SK-N-SH treated with all-trans-retinoic acid at 6 μM for 48 hours (cell line): ENCODE data around the gene TLN1.

Source experiments
- ATAC-seq: fragments of 200-7000 bp; cut with Tn5 transposase; 3 replicates; pipeline ENCODE4 v1.9.1; 2020; ENCODE audit warnings: mild to moderate bottlenecking, moderate library complexity
- ARNTL ChIP-seq: fragments of 450-650 bp; formaldehyde crosslinking; IDR thresholded peaks from 2 replicates; pipeline ENCODE4 v1.5.0; 2020; ENCODE audit warnings: low read depth, mild to moderate bottlenecking, moderate library complexity, borderline replicate concordance
- BACH2 ChIP-seq: fragments of 250-450 bp; sonication (Bioruptor Pico); IDR thresholded peaks from 2 replicates; pipeline ENCODE4 v1.9.0; 2021; ENCODE audit warnings: mild to moderate bottlenecking, borderline replicate concordance
- CREB5 ChIP-seq: fragments of 250-450 bp; sonication (Bioruptor Pico); IDR thresholded peaks from 2 replicates; pipeline ENCODE4 v1.5.1; 2020; ENCODE audit warnings: low read depth, mild to moderate bottlenecking, moderate library complexity
- CSDC2 ChIP-seq: fragments of 250-450 bp; sonication (Bioruptor Pico); IDR thresholded peaks from 2 replicates; pipeline ENCODE4 v1.5.0; 2020; ENCODE audit warnings: mild to moderate bottlenecking, moderate library complexity
- CSRNP3 ChIP-seq: fragments of 250-450 bp; sonication (Bioruptor Pico); IDR thresholded peaks from 2 replicates; pipeline ENCODE4 v1.5.1; 2021; ENCODE audit warnings: mild to moderate bottlenecking, moderate library complexity
- ESRRG ChIP-seq: fragments of 250-450 bp; sonication (Bioruptor Pico); IDR thresholded peaks from 2 replicates; pipeline ENCODE4 v1.6.1; 2021; ENCODE audit warnings: mild to moderate bottlenecking
- GLIS3 ChIP-seq: fragments of 250-450 bp; sonication (Bioruptor Pico); IDR thresholded peaks from 2 replicates; pipeline ENCODE4 v1.5.0; 2020; ENCODE audit warnings: mild to moderate bottlenecking, moderate library complexity
- ISL1 ChIP-seq: fragments of 250-450 bp; sonication (Bioruptor Pico); IDR thresholded peaks from 2 replicates; pipeline ENCODE4 v2.1.2; 2022; ENCODE audit warnings: mild to moderate bottlenecking, moderate library complexity
- OSR1 ChIP-seq: fragments of 250-450 bp; sonication (Bioruptor Pico); IDR thresholded peaks from 2 replicates; pipeline ENCODE4 v1.8.0; 2022; ENCODE audit warnings: moderate library complexity, mild to moderate bottlenecking, inconsistent platforms
- PPARA ChIP-seq: fragments of 250-450 bp; sonication (Bioruptor Pico); IDR thresholded peaks from 2 replicates; pipeline ENCODE4 v1.5.0; 2020; ENCODE audit warnings: mild to moderate bottlenecking, borderline replicate concordance
- RARB ChIP-seq: fragments of 250-450 bp; sonication (Bioruptor Pico); IDR thresholded peaks from 2 replicates; pipeline ENCODE4 v1.8.0; 2021; ENCODE audit warnings: mild to moderate bottlenecking, moderate library complexity
- SNAI2 ChIP-seq: fragments of 250-450 bp; sonication (Bioruptor Pico); IDR thresholded peaks from 2 replicates; pipeline ENCODE4 v1.5.0; 2020; ENCODE audit warnings: mild to moderate bottlenecking, moderate library complexity
- TCF4 ChIP-seq: fragments of 250-450 bp; sonication (Bioruptor Pico); IDR thresholded peaks from 2 replicates; pipeline ENCODE4 v1.8.0; 2021; ENCODE audit warnings: mild to moderate bottlenecking, moderate library complexity, borderline replicate concordance
- TOX ChIP-seq: fragments of 250-450 bp; sonication (Bioruptor Pico); IDR thresholded peaks from 2 replicates; pipeline ENCODE4 v1.8.0; 2021; ENCODE audit warnings: mild to moderate bottlenecking, moderate library complexity, borderline replicate concordance
- ZFP3 ChIP-seq: fragments of 250-450 bp; sonication (Bioruptor Pico); IDR thresholded peaks from 2 replicates; pipeline ENCODE4 v1.5.0; 2020; ENCODE audit warnings: mild to moderate bottlenecking, moderate library complexity
- ZFP30 ChIP-seq: fragments of 450-650 bp; formaldehyde crosslinking; IDR thresholded peaks from 2 replicates; pipeline ENCODE4 v1.5.0; 2022; ENCODE audit warnings: mild to moderate bottlenecking, moderate library complexity
- ZNF565 ChIP-seq: fragments of 450-650 bp; formaldehyde crosslinking; conservative IDR thresholded peaks from 2 replicates; pipeline ENCODE4 v1.5.0; 2020; ENCODE audit warnings: low read depth, mild to moderate bottlenecking, moderate library complexity
- ZNF70 ChIP-seq: fragments of 450-650 bp; formaldehyde crosslinking; IDR thresholded peaks from 2 replicates; pipeline ENCODE4 v1.5.0; 2020; ENCODE audit warnings: mild to moderate bottlenecking, moderate library complexity
- ZNF8 ChIP-seq: fragments of 450-650 bp; formaldehyde crosslinking; IDR thresholded peaks from 2 replicates; pipeline ENCODE4 v1.5.0; 2020; ENCODE audit warnings: mild to moderate bottlenecking, moderate library complexity
- TF ChIP-seq, protein P1 (sequence below): fragments of 250-450 bp; sonication (Bioruptor Pico); IDR thresholded peaks from 2 replicates; pipeline ENCODE4 v1.5.0; 2020; ENCODE audit warnings: mild to moderate bottlenecking, moderate library complexity
- TF ChIP-seq, protein P2 (sequence below): fragments of 250-450 bp; sonication (Bioruptor Pico); IDR thresholded peaks from 2 replicates; pipeline ENCODE4 v1.8.0; 2020; ENCODE audit warnings: mild to moderate bottlenecking, moderate library complexity, borderline replicate concordance

Gene TLN1

DNA sequence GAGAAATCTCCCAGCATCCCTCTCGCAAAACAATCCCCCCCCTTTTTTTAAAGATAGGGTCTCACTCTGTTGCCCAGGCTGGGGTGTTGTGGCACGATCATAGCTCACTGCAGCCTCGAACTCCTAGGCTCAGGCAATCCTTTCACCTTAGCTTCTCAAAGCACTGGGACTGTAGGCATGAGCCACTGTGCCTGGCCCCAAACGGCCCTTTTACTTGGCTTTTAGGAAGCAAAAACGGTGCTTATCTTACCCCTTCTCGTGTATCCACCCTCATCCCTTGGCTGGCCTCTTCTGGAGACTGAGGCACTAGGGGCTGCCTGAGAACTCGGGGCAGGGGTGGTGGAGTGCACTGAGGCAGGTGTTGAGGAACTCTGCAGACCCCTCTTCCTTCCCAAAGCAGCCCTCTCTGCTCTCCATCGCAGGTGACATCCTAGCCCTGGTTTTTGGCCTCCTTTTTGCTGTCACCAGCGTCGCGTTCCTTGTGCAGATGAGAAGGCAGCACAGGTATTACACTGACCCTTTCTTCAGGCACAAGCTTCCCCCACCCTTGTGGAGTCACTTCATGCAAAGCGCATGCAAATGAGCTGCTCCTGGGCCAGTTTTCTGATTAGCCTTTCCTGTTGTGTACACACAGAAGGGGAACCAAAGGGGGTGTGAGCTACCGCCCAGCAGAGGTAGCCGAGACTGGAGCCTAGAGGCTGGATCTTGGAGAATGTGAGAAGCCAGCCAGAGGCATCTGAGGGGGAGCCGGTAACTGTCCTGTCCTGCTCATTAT is 51.5 kb downstream of the TLN1 start (continued):
- TF ChIP-seq CREB5 (CRISPR knock-in tag): no peak
- TF ChIP-seq SNAI2 (CRISPR knock-in tag): no peak
- no peak for TF ChIP-seq ESRRG (CRISPR knock-in tag)

- peak; percentile 24 for ATAC-seq
- TF ChIP-seq TOX (CRISPR knock-in tag) (no peak), CSRNP3 (no peak), ZFP3 (CRISPR knock-in tag) (no peak)
These were observed 52.1 kb downstream of the TLN1 start for GRCh38 chr9:35679766-35680330.

DNA sequence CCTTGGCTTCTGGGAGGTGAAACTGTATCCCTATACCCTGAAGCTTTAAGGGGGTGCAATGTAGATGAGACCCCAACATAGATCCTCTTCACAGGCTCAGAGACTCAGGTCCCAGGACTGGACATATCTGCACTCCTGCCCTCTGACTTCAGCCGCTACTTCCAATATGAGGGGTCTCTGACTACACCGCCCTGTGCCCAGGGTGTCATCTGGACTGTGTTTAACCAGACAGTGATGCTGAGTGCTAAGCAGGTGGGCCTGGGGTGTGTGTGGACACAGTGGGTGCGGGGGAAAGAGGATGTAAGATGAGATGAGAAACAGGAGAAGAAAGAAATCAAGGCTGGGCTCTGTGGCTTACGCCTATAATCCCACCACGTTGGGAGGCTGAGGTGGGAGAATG is 52.9 kb downstream of the TLN1 start:
- TF ChIP-seq ARNTL: no peak
- no peak for TF ChIP-seq OSR1 (CRISPR knock-in tag)
- no peak for TF ChIP-seq ISL1 (CRISPR knock-in tag)
- TF ChIP-seq BACH2: no peak
- TF ChIP-seq ESRRG (CRISPR knock-in tag): no peak
- no peak for TF ChIP-seq CSRNP3
- TF ChIP-seq ZFP30 (CRISPR knock-in tag): no peak
- TF ChIP-seq CSDC2 (CRISPR knock-in tag): no peak
- TF ChIP-seq RARB (CRISPR knock-in tag): no peak
- no peak for TF ChIP-seq GLIS3 (CRISPR knock-in tag)
- no peak for TF ChIP-seq SNAI2 (CRISPR knock-in tag)
- TF ChIP-seq, protein P1, sequence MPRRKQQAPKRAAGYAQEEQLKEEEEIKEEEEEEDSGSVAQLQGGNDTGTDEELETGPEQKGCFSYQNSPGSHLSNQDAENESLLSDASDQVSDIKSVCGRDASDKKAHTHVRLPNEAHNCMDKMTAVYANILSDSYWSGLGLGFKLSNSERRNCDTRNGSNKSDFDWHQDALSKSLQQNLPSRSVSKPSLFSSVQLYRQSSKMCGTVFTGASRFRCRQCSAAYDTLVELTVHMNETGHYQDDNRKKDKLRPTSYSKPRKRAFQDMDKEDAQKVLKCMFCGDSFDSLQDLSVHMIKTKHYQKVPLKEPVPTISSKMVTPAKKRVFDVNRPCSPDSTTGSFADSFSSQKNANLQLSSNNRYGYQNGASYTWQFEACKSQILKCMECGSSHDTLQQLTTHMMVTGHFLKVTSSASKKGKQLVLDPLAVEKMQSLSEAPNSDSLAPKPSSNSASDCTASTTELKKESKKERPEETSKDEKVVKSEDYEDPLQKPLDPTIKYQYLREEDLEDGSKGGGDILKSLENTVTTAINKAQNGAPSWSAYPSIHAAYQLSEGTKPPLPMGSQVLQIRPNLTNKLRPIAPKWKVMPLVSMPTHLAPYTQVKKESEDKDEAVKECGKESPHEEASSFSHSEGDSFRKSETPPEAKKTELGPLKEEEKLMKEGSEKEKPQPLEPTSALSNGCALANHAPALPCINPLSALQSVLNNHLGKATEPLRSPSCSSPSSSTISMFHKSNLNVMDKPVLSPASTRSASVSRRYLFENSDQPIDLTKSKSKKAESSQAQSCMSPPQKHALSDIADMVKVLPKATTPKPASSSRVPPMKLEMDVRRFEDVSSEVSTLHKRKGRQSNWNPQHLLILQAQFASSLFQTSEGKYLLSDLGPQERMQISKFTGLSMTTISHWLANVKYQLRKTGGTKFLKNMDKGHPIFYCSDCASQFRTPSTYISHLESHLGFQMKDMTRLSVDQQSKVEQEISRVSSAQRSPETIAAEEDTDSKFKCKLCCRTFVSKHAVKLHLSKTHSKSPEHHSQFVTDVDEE (CRISPR knock-in tag): no peak
- TF ChIP-seq CREB5 (CRISPR knock-in tag): no peak
- no peak for TF ChIP-seq TCF4 (CRISPR knock-in tag)
- no peak for TF ChIP-seq PPARA (CRISPR knock-in tag)
- no peak for TF ChIP-seq TOX (CRISPR knock-in tag)
- no peak for TF ChIP-seq ZNF70 (CRISPR knock-in tag)
- TF ChIP-seq ZNF8: no peak
- TF ChIP-seq ZNF565: no peak
- TF ChIP-seq, protein P2, sequence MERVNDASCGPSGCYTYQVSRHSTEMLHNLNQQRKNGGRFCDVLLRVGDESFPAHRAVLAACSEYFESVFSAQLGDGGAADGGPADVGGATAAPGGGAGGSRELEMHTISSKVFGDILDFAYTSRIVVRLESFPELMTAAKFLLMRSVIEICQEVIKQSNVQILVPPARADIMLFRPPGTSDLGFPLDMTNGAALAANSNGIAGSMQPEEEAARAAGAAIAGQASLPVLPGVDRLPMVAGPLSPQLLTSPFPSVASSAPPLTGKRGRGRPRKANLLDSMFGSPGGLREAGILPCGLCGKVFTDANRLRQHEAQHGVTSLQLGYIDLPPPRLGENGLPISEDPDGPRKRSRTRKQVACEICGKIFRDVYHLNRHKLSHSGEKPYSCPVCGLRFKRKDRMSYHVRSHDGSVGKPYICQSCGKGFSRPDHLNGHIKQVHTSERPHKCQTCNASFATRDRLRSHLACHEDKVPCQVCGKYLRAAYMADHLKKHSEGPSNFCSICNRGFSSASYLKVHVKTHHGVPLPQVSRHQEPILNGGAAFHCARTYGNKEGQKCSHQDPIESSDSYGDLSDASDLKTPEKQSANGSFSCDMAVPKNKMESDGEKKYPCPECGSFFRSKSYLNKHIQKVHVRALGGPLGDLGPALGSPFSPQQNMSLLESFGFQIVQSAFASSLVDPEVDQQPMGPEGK (CRISPR knock-in tag): no peak
- no peak for ATAC-seq
